Activated CD8-positive, alpha-beta memory T cell treated with anti-CD3 and anti-CD28 coated beads for 24 hours (primary cell): ENCODE results near the gene SCP2.

Source experiments
- DNase-seq: peaks from one replicate; pipeline ENCODE4 v3.0.0-alpha.2; 2020

The SCP2 gene

GRCh38 chr1:53046930-53047329 lies 119.9 kb downstream of the SCP2 start:
- no peak for DNase-seq

DNA sequence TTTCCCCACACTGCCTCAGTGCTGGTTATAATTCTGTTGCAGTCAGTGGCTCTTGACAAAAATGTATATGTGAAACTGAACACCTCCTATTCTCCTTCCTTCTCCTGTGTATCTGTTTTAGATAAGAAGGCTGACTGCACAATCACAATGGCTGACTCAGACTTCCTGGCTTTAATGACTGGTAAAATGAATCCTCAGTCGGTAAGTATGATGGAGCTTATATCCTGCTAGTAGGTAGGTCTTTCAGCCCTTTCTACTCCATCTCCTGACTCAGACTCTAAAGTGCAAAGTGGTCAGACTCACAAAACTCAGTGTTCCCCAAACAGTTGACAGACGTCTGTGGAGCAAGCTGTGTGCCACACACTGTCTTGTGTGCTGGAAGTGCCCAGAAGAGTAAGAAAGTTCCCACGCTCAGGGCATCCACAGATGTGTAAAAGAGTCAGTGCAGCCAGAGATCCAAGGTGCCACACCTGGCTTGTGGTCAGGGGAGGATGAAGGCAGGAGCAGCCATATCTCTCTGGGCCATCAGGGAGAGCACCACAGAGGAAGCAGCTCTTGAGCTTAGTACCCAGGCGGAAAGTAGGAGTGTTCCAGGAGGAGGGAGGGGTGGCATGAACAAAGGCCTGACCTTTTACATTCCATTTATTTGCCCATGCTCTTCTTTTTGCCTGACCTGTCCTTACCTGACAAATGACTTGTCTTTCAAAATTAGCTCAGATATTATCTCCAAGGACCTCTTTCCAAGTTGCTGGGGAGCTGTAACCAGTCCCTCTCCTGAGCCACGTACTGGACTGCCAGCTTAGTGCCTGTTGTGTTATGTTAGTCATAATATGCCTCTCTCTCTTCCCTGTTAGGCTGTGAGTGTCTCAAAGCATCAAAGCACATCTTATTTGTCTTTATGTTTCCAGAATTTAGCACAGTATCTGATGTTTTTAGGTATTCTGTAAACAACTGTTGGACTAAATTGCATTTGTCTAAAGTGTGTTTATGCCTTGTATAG lies 121.0 kb downstream of the SCP2 start:
- DNase-seq = no peak

GRCh38 chr1:53048960-53049573 lies 122.0 kb downstream of the SCP2 start:
- no peak for DNase-seq

GRCh38 chr1:53049574-53049967 lies 122.5 kb downstream of the SCP2 start:
- no peak for DNase-seq

DNA sequence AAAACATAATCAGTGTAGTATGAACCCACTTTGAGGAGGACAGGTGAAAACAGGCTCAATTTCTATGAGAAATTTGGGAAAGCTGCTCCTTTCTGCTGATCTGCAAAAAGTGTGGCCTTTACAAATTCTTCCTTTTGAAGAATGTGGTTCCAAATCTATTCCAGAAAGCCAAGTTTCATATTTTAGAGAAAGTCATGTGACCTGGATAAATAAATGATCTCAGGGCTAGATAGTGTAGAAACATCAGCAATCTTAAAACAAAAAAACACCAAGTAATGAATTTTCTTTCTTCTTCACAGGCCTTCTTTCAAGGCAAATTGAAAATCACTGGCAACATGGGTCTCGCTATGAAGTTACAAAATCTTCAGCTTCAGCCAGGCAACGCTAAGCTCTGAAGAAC lies 123.2 kb downstream of the SCP2 start:
- no peak for DNase-seq

- no peak for DNase-seq
Observed at GRCh38 chr1:53051676-53052075, 124.6 kb downstream of the SCP2 start.

GRCh38 chr1:53057127-53057526 lies 130.1 kb downstream of the SCP2 start:
- DNase-seq = no peak

DNA sequence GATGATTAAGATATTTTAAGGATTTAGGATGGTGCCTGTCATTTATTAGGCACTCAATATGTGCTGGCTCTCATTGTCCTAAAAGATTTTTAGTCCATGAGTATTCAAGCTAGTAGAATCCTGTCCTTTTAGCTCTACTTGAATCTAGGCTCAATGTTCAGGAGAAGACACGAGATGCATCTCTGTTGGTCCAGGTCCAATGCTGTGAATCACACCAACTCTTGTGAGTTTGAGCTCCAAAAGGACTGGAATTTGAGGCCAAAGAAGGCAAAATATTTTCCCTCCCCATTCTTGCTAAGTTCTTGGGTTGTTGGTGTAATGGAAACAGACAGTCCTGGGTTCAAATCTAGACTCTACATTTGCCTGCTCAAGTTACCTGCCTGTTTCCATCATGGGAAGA lies 133.5 kb downstream of the SCP2 start:
- DNase-seq = no peak

- DNase-seq = no peak
Observed at GRCh38 chr1:53061123-53061858, 134.2 kb downstream of the SCP2 start.

GRCh38 chr1:53061859-53062707 lies 135.0 kb downstream of the SCP2 start, which contains the start of gene PODN:
Gene PODN, plus strand, starts transcription at chr1:53062213. Its CDS starts 7,643 bp downstream, at chr1:53069856.
- DNase-seq = peak; percentile 56

GRCh38 chr1:53062708-53063591 lies 135.9 kb downstream of the SCP2 start:
- DNase-seq = peak; percentile 55

GRCh38 chr1:53063744-53064515 lies 136.9 kb downstream of the SCP2 start:
- DNase-seq = peak; percentile 46

- DNase-seq = no peak
Observed at GRCh38 chr1:53065391-53065790, 138.3 kb downstream of the SCP2 start.

- no peak for DNase-seq
Observed at GRCh38 chr1:53066488-53066887, 139.4 kb downstream of the SCP2 start.

GRCh38 chr1:53066891-53067738 lies 140.0 kb downstream of the SCP2 start:
- no peak for DNase-seq

DNA sequence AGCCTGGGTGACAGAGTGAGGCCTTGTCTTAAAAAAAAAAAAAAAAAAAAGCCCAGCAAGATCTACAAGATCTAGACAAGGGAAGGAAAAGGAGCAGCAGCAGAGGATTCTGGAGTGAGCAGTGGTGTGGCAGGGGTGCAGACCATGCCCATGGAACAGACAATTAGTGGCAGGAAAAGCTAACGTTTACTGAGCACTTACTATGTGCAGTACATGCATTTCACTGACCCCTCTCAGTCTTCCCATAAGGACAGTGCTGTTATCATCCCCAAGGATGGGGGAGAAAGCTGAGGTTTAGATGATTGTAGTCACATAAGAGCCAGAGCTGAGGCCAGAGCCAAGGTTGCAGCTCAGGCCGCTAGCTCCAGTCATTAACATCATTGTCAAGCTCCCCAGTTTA lies 140.8 kb downstream of the SCP2 start:
- DNase-seq = no peak

DNA sequence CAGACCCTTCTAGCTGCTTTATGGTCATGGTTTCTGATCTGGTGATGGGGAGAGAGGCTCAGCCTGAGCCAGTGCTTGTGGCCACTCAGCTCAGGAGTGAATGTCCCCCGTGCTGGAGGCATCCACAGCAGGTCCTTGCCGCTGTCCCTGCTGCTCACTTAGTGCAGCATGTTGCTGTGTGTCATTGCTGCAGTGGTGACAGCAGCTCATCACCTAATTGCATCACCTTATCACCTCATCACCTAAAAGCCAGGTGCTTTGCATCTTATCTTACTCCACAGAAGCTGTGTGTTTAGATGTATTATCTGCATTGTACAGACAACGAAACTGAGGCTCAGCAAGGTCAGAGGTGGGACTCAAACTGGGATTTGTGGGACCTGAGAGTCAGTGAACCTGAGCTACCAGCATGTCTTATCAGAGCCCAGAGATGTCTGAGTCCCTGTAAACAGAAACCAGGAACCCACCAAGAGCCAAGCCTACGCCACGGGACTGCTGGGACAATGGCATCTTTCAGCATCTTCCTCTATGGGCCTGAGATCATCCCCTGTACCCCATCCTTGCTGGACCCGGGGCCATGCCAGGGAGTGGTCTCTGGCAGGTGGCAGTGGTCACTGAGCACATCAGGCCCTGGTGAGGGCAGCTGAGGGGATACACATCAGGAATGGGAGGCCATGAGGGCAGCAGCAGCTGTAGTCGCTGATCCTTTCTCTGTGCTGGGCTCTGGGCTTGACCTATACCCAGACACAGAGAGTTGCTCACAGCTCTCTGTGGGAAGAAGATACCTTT lies 141.4 kb downstream of the SCP2 start:
- DNase-seq = no peak

GRCh38 chr1:53069265-53069662 lies 142.2 kb downstream of the SCP2 start:
- no peak for DNase-seq
